Right cardiac atrium (tissue), 5 donors: ENCODE results near the gene NPBWR2. TPM values are rescaled to one million over a fixed set of nuclear protein-coding genes. Genes with fewer than 3 reads are reported as not detected.

Source experiments
- ATAC-seq, 2 donors: fragments of 200-7000 bp; cut with Tn5 transposase; one replicate each; pipeline versions ENCODE4 v1.8.0 to v1.9.1; 2020; ENCODE audit warnings: moderate library complexity in 2 of 2, mild to moderate bottlenecking in 1 of 2
- DNase-seq, 3 donors: peaks; one replicate each; pipeline ENCODE4 v3.0.0-alpha.2; 2020
- H3K27ac ChIP-seq: one replicate; pipeline ENCODE4 v1.5.1; 2013; ENCODE audit warnings: mild to moderate bottlenecking, low read length, control low read depth, moderate library complexity
- H3K27me3 ChIP-seq: one replicate; pipeline ENCODE4 v1.6.1; 2013; ENCODE audit not compliant: control insufficient read depth, insufficient read depth
- H3K4me1 ChIP-seq: one replicate; pipeline ENCODE4 v1.6.1; 2013; ENCODE audit warnings: low read length; ENCODE audit not compliant: control insufficient read depth, insufficient read depth
- H3K4me3 ChIP-seq: one replicate; pipeline ENCODE4 v1.5.1; 2013; ENCODE audit warnings: low read length, control low read depth
- H3K9me3 ChIP-seq: one replicate; pipeline ENCODE4 v1.6.1; 2013; ENCODE audit warnings: low read length; ENCODE audit not compliant: control insufficient read depth
- WGBS: extraction: QIAGEN DNeasy Blood & Tissue Kit; methylation state at CpG from one replicate; pipeline ENCODE4 v1.1.7; 2013; 5-methylcytosine and 5-hydroxymethylcytosine counted together
- intact Hi-C, 4 donors: fragments of 100-400 bp; cut with DNase I; formaldehyde crosslinking; loops; one replicate each; pipeline versions ENCODE4 v1.11.0 to v1.14.0; 2022 to 2023
- polyA plus RNA-seq: library from polyadenylated mRNA; stranded (reverse); fragments of 200-250 nt; gene quantifications from one replicate; pipeline ENCODE4 v1.2.3, GENCODE V29; 2013
- total RNA-seq, 4 donors: library from RNA; stranded (reverse); fragmentation: NEBNext Ultra II Directional; extraction: Animal tissue kit (Norgen Biotek cat#: 25700); gene quantifications; one replicate each; pipeline ENCODE4 v1.2.1, GENCODE V29; 2021
- donor health status: healthy with polysubstance abuse.
- donor health status: DM: no; HTN: yes; CAD: no.
- donor health status: DM: no; HTN: no; CAD: no.
- donor health status: DM: no; HTN: yes; CAD: no; lungs with severe emphysema.
- donor health status: DM: yes; HTN: yes; CAD: no.

NPBWR2 gene
- total and polyA plus RNA-seq, 5 donors, result not detected

DNA sequence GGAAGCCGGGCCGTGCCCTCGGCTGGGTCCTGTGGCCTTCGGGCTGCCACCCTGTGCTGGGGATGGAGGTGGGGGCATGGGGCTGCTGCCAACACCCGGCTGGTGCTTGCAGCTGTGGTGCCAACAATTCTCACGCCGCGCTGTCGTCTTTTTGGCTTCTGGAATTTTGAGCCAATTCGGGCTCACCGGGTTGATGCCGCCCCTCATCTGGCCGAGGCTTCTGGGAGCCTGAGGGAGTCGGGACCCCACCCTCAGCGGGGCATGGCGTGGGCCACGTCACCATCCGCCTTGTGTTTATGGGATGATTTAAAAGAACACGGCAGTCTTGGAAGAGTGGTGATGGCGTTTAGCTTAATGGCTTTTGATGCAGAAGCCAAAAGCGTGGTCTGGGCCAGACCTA lies 8.7 kb upstream of the NPBWR2 start:
- ATAC-seq (no peak), DNase-seq (peak; percentile 6 to 39 (median 33))
- H3K4me1 ChIP-seq, result no peaks in the 10 kb centered on the region
- WGBS, result 85% methylated on average over 21 of the region's 21 CpGs
- H3K27me3 ChIP-seq, result no peaks in the 10 kb centered on the region
- H3K4me3 ChIP-seq, result no peak overlapping the region
- no peak overlapping the region for H3K27ac ChIP-seq
- intact Hi-C loops, result no loop called here
- no peaks in the 10 kb centered on the region for H3K9me3 ChIP-seq

DNA sequence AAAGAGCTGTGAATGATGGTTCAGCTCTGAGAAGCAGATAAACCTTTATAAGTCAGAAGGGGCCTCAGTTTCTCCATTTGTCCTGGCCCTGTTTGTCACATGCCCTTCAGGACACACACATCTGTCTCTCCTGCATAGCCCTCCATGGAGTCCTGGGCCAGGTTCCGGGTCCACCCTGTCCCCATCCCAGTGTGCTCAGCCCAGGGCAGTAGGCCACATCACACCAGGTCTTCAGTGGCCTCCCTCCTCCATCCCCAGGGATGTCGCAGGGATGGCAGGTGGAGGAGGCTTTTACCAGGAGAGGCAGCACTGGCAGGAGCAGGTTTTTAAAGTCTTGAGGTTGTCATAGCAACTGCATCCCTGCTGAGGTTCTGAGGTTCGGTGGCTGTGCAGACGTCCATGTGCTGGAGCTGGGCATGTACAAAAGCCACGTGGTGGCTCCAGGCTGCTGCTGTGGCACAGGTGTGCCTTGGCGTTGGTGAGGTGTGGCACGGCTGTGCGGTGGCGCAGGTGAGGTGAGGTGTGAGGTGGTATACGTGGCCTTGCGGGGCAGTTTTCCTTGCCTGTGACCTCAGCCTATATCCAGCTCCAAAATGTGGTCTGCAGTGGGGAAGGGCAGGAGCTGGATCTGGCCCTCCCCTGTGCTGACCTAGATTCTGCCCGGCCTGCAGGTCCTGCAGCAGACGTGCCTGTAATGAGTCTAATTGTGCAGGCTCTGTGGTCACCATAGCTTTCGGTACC lies 8.0 kb upstream of the NPBWR2 start:
- WGBS, result 77% methylated on average over 14 of the region's 14 CpGs
- Histone ChIP-seq H3K27me3 (no peaks in the 10 kb centered on the region), H3K27ac (no peak overlapping the region), H3K9me3 (no peaks in the 10 kb centered on the region), H3K4me3 (no peak overlapping the region), H3K4me1 (no peaks in the 10 kb centered on the region)
- peak in 2 of 3 donors; percentile 9 to 10 for DNase-seq
- ATAC-seq, result no peak
- intact Hi-C loops, result no loop called here

DNA sequence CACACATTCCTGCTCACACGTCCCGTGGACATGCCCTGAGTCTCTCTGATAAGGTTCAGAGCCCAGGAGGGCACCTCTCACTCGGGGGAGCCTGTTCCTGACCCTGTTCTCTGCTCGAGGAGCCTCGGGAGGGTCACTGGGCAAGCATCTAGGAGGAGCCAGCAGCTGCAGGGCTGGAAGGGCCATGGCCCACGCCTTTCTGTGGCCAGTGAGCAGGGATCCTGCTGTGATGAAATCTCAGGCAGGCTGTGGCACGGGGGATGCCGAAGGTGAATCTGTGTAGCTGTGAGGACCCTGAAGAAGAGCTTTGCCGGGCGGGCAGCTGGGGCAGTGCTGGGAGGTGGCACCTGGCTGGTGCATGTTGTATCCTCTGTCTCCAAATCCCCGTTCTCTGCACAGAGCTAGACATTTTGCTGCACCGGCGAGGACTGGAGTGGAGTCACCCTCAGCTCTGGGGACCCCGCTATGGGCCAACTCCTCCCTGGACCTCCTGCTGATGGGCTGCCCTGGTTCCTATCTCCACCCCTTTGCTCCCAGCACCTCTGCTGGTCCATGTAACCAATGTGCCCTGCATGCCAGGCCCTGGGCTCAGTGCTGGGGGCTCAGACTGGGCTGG lies 7.1 kb upstream of the NPBWR2 start:
- 73% methylated on average over 14 of the region's 14 CpGs for WGBS
- H3K27me3 ChIP-seq, result no peaks in the 10 kb centered on the region
- DNase-seq (peak in 2 of 3 donors; percentile 32 to 33), ATAC-seq (no peak)
- intact Hi-C loops, result no loop called here
- no peak overlapping the region for H3K27ac ChIP-seq
- no peaks in the 10 kb centered on the region for H3K9me3 ChIP-seq
- no peaks in the 10 kb centered on the region for H3K4me1 ChIP-seq
- no peak overlapping the region for H3K4me3 ChIP-seq

DNA sequence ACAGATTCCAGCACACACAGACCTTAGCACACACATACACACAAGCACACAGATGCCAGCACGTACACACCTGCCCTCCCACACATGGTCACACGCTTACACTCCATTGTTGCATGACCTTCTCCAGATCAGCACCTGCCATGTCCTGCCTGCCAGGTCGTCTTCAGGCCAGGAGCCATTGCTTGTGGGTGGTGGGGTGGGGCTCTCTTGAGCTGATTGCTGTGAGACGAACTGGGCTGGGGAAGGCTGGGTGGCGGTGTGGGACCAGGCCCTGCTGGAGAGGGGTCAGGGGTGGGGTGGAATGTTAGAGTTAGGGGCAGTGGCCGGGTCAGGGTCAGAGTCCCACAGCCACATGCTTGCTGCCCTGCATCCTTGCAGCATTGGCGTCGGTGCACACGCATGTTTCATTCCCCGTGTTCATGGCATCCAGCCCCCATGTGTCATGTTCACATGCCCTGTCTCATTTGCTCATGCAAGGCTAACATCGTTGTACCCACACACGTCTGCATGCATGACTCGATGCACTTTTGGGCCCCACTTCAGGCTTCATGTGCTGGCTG lies 6.5 kb upstream of the NPBWR2 start:
- Histone ChIP-seq H3K4me1 (no peaks in the 10 kb centered on the region), H3K9me3 (no peaks in the 10 kb centered on the region), H3K27me3 (no peaks in the 10 kb centered on the region), H3K4me3 (no peak overlapping the region), H3K27ac (no peak overlapping the region)
- intact Hi-C loops, result no loop called here
- WGBS, result 78% methylated on average over 13 of the region's 13 CpGs
- DNase-seq, result peak in 2 of 3 donors; percentile 12 to 23
- no peak for ATAC-seq

DNA sequence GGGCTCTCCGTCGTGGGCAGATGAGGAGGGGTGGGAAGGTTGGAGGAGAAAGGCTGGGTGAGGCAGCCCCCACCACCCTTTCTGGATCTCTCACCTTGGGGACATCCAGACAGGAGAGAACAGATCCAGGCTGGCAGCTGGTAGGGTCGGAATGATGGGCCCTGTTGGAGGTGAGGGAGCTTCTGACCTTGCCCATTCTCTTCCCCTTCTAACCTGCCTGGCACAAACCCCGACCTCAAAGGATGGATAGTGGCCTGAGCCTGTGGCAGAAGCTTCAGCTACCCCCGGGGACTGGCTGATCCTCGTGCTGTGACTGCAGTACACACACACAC lies 6.0 kb upstream of the NPBWR2 start:
- 70% methylated on average over 6 of the region's 6 CpGs for WGBS
- Histone ChIP-seq H3K27ac (no peak overlapping the region), H3K27me3 (no peaks in the 10 kb centered on the region), H3K9me3 (no peaks in the 10 kb centered on the region), H3K4me3 (no peak overlapping the region), H3K4me1 (no peaks in the 10 kb centered on the region)
- intact Hi-C loops, result no loop called here
- DNase-seq, result peak in 1 of 3 donors; percentile 3
- ATAC-seq, result no peak

DNA sequence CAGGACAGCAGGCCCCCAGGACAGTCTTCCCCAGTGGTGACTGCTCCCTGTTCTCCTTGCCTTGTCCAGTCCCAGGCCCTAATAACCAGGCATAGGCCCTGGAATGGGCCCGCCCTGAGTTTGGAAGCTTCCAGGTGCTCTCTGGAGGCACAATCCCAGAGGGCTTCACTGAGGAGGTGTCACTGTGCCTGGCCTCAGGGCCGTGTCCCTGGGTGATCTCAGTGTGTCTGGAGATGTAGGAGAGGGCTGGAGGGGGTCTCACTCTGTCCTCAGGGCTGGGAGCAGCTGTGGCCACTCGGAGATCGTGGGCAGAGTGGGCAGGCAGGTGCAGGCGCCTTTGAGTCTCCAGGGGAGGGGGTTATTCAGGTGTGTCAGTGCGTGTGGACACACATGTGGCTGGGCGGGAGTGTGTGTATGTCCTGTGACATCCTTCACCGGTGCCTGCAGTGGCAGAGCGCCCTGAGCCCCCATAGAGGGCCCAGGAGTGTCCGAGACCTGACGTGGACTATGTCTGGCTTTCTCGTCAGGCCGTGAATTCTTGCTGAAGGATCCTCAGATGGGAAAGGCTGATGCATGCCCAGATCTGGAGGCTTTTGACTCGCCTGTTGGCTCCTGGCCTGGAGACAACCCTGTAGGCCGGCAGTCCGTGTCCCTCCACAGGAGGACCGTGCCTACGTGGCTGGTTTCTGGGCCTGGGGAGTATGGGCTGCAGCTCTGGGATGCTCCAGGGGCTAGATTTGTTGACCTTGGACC lies 5.5 kb upstream of the NPBWR2 start:
- Histone ChIP-seq H3K27ac (no peak overlapping the region), H3K27me3 (no peaks in the 10 kb centered on the region), H3K4me3 (no peak overlapping the region), H3K9me3 (no peaks in the 10 kb centered on the region), H3K4me1 (no peaks in the 10 kb centered on the region)
- DNase-seq (peak in 2 of 3 donors; percentile 19 to 20), ATAC-seq (no peak)
- intact Hi-C loops, result no loop called here
- 80% methylated on average over 18 of the region's 18 CpGs for WGBS

DNA sequence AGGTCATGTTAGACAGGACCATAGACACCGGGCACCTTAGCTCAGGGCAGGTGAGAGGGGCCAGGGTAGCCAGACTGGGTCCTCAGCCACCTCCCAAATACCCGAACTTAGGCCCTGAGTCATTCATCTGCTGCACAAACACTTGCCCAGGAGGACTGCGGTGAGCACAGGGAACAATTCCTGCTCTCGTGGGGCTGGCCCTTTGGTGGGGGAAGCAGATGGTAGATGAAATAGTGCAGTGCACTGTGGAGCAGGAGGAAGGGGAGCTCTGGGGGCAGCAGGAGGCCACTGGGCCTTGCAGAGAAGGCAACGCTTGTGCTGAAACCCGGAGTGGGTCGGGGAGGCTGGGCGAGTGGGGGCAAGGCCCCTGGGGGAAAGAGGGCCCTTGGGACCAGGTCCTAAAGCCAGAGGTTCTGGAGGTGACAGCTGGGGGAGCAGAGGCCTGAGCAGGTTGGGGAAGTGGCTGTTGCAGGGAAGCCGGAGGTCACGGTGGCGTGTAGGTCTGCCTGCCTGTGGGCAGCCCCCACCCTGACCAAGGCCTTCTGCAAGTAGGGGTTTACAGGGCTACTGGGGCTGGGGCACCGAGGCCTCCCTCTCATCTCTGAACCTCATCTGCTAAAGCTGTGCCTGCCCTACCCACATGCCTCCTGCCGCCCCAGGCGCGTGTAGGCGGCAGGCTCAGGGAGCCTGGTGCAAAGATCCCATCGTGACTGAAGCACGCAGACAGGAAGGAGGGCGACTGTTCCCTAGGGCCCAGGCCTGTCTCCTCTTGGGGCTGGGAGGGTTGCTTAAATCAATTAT lies 4.7 kb upstream of the NPBWR2 start:
- Histone ChIP-seq H3K27ac (no peak overlapping the region), H3K27me3 (no peaks in the 10 kb centered on the region), H3K4me3 (no peak overlapping the region), H3K4me1 (no peaks in the 10 kb centered on the region), H3K9me3 (no peaks in the 10 kb centered on the region)
- DNase-seq (peak in 2 of 3 donors; percentile 28 to 36), ATAC-seq (no peak)
- 75% methylated on average over 19 of the region's 19 CpGs for WGBS
- intact Hi-C loops, result no loop called here

DNA sequence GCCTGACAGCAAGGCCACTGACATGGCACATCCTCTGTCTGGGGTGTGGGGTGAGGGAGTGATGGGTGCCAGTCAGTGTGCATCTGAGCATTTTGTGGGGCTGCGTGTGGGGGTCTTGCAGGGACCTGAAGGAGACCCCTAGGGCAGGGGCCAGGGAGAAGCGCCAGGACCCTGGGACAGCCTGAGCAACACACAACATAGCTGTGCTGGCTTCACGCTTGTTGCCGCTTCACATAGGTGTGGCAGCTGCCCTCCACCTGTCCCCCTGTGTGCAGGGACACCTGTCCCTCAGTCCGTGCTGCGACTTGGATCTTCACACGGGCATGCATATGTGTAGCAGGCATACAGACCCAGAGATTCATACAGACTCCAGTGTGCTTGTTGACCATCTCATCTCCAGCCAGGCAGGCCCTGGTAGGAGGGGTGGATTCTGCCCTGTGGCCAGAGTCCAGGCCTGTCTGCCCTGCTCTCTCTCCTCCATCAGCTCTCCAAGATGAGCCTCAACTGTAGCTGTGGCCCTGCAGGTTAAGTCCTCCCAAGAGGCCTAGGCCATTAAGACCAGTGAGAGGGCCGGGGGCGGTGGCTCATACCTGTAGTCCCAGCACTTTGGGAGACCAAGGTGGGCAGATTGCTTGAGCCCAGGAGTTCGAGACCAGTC lies 3.2 kb upstream of the NPBWR2 start:
- Histone ChIP-seq H3K27me3 (no peaks in the 10 kb centered on the region), H3K9me3 (no peaks in the 10 kb centered on the region), H3K4me3 (no peak overlapping the region), H3K27ac (no peak overlapping the region), H3K4me1 (no peaks in the 10 kb centered on the region)
- ATAC-seq (no peak), DNase-seq (peak in 2 of 3 donors; percentile 29 to 37)
- WGBS, result 91% methylated on average over 10 of the region's 10 CpGs
- intact Hi-C loops, result no loop called here

DNA sequence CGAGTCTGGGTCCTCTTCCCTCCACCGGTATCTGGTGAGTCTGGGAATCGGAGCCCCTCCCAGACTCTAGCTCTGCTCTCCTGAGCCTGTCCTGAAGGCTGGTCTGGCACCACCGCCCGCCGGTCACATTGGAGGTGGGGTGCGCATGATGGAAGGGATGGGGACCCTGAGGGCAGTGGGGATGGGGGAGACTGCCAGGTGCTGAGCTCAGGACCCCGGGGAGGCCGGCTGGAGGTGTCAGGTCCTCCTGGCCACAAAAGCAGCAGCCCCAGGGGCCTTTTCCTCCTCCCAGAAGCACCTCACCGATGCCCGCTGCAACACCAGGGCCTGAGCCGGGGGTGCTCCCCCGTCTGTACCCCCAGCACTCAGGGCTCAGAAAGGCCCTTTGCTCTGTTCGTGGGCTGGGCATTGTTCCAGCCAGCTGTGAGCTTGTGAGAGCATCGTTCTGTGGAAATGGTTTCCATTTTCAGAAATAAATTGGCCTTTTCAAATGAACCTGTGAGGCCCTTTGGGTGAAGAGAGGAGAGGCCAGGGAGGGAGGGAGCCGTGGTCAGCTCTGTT lies 2.5 kb upstream of the NPBWR2 start:
- Histone ChIP-seq H3K9me3 (no peaks in the 10 kb centered on the region), H3K27ac (no peak overlapping the region), H3K4me3 (no peak overlapping the region), H3K27me3 (no peaks in the 10 kb centered on the region), H3K4me1 (no peaks in the 10 kb centered on the region)
- 69% methylated on average over 16 of the region's 16 CpGs for WGBS
- ATAC-seq, result no peak
- peak in 2 of 3 donors; percentile 29 to 53 for DNase-seq
- intact Hi-C loops, result no loop called here
